Medulla oblongata (tissue), 1 donor: ENCODE data around the gene DNAJB14.
"Not testable (repeated sequence)": the region's sequence is repeated elsewhere in the genome, so short reads cannot be mapped to it uniquely, and the experiment has no call there.

Source experiments
- DNase-seq: peaks from one replicate; pipeline ENCODE4 v3.0.0-alpha.2; 2015; ENCODE audit errors: extremely low spot score

Gene DNAJB14

DNA sequence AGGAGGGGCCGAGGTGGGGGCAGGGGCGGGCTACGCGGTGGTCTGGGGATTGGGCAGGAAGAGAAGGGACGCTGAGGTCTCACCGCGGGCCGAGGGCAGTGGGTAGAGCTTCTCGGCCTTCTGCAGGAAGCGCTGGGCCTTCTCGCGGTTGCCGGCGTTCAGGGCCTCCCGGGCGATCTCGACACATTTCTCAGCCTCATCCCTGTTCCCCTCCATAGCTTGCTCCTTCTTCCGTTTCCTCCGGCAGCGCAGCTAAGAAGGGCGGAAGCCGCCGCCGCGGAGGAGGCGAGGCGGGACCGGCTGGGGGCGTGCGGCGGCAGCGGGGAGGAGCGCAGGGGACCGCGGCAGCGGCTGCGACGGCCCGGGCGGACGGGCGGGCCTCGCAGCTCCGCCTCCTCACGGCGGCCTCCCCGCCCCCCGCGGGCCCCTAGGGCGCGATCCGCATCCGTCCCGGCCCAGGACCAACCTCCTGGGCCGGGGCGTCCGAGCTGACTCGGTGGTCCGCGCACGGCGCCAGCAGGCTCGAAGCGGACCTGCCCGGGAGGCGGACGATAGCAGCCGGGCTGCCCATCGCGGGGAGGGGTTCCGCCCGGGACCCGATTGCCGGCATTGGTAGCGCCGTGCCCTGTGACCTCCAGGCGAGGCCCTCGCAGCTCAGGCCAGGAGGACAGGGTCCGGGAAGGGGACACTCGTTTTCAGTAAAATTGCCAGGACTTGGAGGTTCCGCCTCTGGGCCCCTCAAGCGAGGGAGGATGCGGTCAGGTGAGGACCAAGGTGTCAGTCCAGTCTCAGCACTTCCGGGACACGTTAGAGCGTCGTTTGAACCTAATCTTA is at the start of gene DNAJB14:
Gene DNAJB14, minus strand, starts transcription at position 263 of the 834 bp plus-strand sequence. Its CDS starts 47 bp downstream, at position 216.
- peak; percentile 66 for DNase-seq

DNA sequence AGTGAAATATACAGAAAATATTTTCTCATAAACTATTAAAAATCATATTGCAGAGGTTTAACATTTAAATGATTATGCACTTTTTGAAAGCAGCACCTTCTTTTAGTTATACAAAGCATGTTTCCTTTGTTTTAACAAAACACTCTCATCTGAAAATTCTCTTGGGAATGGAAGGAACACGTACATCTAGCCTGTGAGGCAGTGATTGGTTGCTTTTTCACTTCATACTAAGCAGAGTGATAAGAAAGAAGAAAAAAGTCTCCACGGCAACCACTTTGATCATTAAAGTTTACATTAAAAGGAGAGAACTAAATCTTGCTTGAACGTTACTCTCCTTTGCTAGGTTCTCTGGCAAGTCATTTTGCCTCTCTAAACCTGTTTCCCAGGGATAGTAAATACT is 45.3 kb upstream of the DNAJB14 start:
- DNase-seq = no peak

GRCh38 chr4:99987681-99988080 is 41.3 kb upstream of the DNAJB14 start:
- DNase-seq = no peak

GRCh38 chr4:99986792-99987191 is 40.4 kb upstream of the DNAJB14 start:
- no peak for DNase-seq

DNA sequence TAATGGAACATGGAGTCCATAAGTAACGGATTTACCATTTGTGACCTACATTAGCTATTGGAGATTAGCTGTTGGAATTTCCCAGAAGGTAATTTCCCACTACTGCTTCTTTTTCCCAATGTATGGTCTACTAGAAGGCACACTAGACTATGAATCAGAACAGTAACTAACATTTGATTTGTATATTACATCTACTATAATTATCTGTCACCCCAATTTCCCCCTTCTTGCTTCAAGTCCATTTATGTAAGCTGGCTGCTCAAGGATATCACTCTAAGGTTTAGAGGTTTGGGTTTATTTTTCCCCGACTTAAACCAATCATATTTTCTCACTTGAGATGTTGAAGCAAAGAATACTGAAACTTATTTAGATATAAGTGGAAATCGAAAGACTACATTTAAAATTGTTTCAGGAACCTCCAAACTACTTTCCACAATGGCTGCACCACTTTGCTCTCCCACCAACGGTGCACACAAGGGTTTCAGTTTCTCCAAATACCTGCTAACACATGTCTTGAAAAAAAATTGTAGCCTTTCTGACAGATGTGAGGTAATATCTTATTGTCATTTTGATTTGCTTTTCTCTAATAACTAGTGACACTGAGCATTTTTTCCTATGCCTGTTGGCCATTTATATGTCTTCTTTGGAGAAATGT is 37.0 kb upstream of the DNAJB14 start:
- no peak for DNase-seq

DNA sequence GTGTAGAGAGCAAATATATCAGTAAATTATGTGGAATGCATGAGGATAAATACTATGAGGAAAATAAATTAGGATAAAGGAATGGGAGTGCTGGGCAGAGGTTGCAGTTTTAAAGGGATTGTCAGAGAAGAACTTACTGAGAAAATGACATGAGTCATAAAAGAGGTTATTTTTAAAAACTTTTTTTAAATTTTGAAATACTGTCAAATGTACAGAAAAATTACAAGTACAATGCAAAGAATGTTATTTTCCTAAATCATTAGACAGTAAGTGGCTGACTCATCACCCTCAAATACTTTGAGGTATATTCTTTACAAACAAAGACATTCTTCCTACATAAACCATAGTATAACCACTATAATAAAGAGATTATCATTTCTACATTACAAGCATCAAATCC is 33.5 kb upstream of the DNAJB14 start:
- DNase-seq = no peak

GRCh38 chr4:99971453-99972111 is 25.2 kb upstream of the DNAJB14 start:
- DNase-seq = no peak

- DNase-seq = no peak
Observed at GRCh38 chr4:99968330-99968729, 21.9 kb upstream of the DNAJB14 start.

- DNase-seq = no peak
Observed at GRCh38 chr4:99966692-99967091, 20.3 kb upstream of the DNAJB14 start.

DNA sequence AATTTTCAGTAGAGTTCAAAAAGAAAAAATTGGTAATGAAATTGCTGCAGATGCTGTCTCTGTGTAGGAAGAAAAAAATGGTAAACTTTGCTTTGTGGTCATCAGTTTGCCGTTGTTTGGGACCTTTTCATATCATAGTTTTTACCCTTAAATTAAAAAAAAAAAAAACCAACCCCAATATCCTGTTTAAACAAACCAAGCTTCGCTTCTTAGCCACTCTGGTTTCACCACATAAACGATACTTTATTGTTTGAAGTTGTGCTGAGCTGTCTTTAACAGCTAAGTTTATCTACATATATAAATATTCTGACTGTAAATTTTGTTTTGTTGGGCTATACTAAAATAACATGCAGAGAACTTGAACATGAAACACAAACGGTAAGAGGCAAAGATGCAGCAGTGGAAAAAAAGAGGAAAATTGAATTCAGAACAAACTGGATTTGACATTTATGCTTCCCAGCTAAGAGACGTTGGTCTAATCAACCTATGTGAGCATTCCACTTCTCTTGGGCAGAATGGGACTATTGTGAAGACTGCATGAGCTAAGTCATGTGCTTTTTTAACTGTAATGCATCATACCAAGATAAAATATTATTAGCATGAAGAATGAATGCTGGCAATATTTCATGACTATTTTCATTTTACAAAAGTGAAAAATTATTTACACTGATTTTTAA is 19.4 kb upstream of the DNAJB14 start:
- DNase-seq = no peak

- DNase-seq = no peak
Observed at GRCh38 chr4:99965173-99965572, 18.8 kb upstream of the DNAJB14 start.

DNA sequence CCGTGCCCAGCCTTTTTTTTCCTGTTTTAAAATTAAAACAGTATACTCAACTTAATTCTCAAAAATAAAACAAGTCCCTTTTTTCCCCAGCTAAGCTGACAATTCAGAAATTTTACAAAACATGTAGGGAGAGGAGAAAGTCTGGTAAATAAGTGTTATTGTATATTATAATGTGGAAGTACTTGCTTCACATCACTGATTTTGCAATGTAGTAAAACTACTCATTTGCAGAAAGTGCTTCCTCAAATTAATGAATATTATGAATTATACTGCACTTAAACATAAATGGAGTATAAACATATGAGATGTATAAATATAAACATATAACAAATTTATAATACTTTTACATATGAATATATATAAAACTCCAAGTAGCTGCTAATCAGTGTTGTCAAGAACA is 15.3 kb upstream of the DNAJB14 start:
- DNase-seq = no peak

DNA sequence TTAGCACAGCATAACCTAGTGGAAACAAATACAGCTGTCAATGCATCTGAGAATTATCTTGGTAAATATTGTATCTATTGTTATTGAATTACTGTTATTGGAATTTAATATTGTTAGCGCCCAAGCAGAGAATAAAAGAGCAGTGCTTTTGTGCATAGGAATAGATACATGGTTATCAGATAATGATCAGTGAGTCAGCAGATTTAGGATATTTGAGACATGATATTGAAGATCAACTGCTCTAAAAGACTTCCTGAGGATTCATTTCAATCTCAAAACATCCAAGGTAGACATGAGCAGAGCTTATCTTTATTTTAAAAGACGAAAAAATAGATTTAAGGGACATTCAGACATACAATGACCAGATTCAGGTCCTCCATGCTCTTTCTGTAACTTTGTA is 14.2 kb upstream of the DNAJB14 start:
- no peak for DNase-seq

- not testable (repeated sequence) for DNase-seq
Observed at GRCh38 chr4:99958207-99958606, 11.8 kb upstream of the DNAJB14 start.

DNA sequence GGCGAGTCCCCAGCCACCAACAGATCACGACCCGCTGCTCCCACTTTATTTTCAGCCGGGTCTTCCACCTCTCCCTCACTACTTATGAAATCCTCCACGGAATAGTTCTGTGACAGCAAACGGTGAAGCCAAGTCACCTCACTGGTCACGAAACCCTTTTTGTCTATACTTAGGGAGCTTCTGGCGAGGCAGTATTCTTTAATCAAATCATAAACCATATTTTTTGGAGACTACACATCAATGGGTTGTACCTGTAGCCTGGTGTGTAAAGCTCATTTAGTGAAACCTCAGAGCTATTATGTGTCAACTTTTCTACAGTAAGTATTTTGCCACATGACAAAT is 4.5 kb upstream of the DNAJB14 start:
- no peak for DNase-seq

- peak; percentile 100 for DNase-seq
Observed at GRCh38 chr4:99949999-99950912, 3.8 kb upstream of the DNAJB14 start, which contains the start of gene H2AZ1. Gene H2AZ1 (minus strand): TSS chr4:99950275. CDS start chr4:99950170, 105 bp downstream.

- DNase-seq = peak; percentile 98
Observed at GRCh38 chr4:99949034-99949998, 2.9 kb upstream of the DNAJB14 start.

DNA sequence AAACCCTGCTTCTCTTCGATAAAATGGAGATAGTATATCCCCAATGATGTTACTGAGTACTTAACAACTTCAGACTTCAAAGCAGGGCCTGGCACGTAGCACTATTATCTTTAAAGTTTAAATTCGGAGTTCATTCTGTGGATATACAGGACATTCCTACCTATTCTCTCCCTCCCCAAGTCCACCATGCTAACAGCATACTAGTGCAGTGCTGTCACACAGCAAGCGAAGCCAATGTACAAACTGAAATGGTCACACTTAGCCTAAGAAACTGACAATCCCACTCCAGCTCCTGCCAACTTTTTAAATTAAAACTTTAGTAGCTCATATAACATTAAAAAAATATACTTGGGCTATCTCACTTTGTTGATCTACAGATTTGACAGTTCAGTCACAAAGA is 1.2 kb upstream of the DNAJB14 start:
- DNase-seq = peak; percentile 8

- DNase-seq = no peak
Observed at GRCh38 chr4:99947190-99947578, 766 bp upstream of the DNAJB14 start.
